ENCODE data around the gene CCL11.

CCL11 gene

DNA sequence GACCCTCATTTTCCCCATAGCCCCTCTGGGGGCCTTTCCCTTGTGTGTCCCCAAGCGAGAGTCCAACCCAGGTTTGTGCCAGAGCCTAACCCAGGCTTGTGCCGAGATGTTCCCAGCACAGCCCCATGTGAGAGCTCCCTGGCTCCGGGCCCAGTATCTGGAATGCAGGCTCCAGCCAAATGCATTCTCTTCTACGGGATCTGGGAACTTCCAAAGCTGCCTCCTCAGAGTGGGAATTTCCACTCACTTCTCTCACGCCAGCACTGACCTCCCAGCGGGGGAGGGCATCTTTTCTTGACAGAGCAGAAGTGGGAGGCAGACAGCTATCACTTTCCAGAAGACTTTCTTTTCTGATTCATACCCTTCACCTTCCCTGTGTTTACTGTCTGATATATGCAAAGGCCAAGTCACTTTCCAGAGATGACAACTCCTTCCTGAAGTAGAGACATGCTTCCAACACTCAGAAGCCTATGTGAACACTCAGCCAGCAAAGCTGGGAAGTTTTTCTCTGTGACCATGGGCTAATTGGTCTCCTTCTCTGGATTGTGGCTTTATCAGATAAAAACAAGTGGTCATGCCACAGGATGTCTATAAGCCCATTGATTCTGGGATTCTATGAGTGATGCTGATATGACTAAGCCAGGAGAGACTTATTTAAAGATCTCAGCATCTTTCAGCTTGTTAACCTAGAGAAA, 33.0 kb upstream of the CCL11 start:
- H3K4me3 ChIP-seq (ENCODE audit: low read length): no peak overlapping the region
- TF ChIP-seq ZNF274 (IDR thresholded peaks at IDR 0.05; ENCODE audit: low read depth, low read length): no peak

DNA sequence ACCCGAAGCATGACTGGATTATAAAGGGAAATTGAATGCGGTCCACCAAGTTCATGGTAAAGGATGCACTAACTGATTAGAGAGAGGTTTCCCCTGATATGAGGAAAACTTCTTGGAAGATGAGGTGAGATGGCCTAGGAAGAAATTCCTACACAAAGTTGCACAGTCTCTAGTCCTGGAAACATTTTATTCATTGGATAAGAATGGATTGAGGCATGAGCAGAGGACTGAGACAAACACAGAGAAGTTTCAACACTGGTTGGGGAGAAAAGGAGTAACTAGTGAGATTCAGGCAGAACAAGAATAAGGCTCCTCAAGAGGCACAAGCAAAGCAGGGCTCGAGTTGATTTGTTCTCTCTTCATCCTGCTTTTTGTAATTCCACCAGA, 32.4 kb upstream of the CCL11 start:
- no peak overlapping the region for H3K4me3 ChIP-seq (ENCODE audit: low read length)
- no peak for TF ChIP-seq ZNF274 (IDR thresholded peaks at IDR 0.05; ENCODE audit: low read depth, low read length)

- no peak overlapping the region for H3K4me3 ChIP-seq (ENCODE audit: low read length)
- no peak for TF ChIP-seq ZNF274 (IDR thresholded peaks at IDR 0.05; ENCODE audit: low read depth, low read length)
Observed at GRCh38 chr17:34254146-34254545, 31.4 kb upstream of the CCL11 start.

DNA sequence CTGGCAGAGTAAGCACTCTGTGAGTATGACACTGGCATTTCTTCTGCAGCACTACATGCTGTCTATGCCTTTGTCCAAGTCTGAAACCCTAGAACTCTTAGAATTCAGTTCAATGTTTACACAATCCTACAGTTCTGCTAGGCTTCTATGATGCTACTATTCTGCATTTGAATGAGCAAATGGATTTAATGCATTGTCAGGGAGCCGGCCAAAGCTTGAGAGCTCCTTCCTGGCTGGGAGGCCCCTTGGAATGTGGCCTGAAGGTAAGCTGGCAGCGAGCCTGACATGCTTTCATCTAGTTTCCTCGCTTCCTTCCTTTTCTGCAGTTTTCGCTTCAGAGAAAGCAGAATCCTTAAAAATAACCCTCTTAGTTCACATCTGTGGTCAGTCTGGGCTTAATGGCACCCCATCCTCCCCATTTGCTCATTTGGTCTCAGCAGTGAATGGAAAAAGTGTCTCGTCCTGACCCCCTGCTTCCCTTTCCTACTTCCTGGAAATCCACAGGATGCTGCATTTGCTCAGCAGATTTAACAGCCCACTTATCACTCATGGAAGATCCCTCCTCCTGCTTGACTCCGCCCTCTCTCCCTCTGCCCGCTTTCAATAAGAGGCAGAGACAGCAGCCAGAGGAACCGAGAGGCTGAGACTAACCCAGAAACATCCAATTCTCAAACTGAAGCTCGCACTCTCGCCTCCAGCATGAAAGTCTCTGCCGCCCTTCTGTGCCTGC, 30.7 kb upstream of the CCL11 start, which contains the start of gene CCL2:
Gene CCL2 (plus strand): TSS at position 635 of the 730 bp plus-strand sequence. CDS start 65 bp downstream, at position 700.
- TF ChIP-seq ZNF274 (IDR thresholded peaks at IDR 0.05; ENCODE audit: low read depth, low read length): no peak
- H3K4me3 ChIP-seq (ENCODE audit: low read length): no peak within 1 kb of the TSS

DNA sequence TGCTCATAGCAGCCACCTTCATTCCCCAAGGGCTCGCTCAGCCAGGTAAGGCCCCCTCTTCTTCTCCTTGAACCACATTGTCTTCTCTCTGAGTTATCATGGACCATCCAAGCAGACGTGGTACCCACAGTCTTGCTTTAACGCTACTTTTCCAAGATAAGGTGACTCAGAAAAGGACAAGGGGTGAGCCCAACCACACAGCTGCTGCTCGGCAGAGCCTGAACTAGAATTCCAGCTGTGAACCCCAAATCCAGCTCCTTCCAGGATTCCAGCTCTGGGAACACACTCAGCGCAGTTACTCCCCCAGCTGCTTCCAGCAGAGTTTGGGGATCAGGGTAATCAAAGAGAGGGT, 30.2 kb upstream of the CCL11 start:
- no peak overlapping the region for H3K4me3 ChIP-seq (ENCODE audit: low read length)
- no peak for TF ChIP-seq ZNF274 (IDR thresholded peaks at IDR 0.05; ENCODE audit: low read depth, low read length)

- no peak for TF ChIP-seq ZNF274 (IDR thresholded peaks at IDR 0.05; ENCODE audit: low read depth, low read length)
- H3K4me3 ChIP-seq (ENCODE audit: low read length): no peak overlapping the region
Observed at GRCh38 chr17:34255841-34256240, 29.7 kb upstream of the CCL11 start.

GRCh38 chr17:34257299-34257985, 28.1 kb upstream of the CCL11 start:
- no peak for TF ChIP-seq ZNF274 (IDR thresholded peaks at IDR 0.05; ENCODE audit: low read depth, low read length)
- no peak overlapping the region for H3K4me3 ChIP-seq (ENCODE audit: low read length)

DNA sequence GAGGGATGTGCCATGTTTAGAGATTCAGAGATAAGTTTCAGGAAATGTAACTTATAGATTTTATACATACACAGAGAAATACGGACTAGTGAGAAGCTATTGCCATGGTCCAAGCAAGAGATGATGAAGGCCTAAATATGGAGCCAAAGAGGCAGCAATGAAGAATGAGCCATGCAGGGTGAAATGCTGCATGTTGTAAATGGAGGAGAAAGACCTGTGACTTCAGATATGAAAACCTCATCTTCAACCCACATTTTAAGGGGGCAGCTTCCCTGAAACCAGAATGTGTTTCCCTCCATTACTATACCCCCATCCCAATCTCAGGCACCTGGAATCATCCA, 27.6 kb upstream of the CCL11 start:
- no peak for TF ChIP-seq ZNF274 (IDR thresholded peaks at IDR 0.05; ENCODE audit: low read depth, low read length)
- no peak overlapping the region for H3K4me3 ChIP-seq (ENCODE audit: low read length)

DNA sequence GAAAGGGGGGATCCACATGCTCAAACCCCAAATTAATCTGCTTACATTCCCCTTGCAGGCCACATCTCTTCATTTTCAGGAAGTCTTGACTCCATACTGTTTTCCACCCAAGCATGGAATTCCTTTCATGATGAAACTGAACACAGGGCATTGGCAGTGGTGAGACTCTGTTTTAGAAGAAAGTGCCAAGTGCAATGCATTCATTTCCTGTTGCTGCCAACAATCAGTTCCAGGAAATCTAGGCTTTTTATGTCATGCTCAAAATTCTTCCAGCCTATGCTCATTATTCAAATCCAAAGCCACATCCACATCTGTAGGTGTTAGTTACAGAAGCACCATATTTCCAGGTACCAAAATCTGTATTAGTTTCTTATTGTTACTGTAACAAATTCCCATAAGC, 26.4 kb upstream of the CCL11 start:
- no peak for TF ChIP-seq ZNF274 (IDR thresholded peaks at IDR 0.05; ENCODE audit: low read depth, low read length)

DNA sequence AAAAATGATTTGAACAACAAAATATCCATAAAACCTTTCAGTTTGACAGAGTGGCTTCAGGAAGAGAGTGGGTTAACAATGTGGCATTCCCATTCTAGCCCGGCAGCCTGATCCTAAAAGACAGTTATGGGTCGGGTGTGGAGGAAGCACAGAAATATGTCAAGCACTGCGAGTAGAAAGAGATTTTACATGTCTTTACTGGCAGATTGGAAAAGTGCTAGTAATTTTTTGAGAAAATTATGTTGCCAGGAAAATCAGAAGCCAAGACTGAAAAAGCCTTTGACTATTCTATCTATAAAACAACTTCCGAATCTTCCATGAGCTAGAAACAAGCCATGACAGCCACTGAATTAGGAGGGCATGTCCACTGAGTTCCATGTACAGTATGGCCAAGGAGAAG, 24.7 kb upstream of the CCL11 start:
- no peak for TF ChIP-seq ZNF274 (IDR thresholded peaks at IDR 0.05; ENCODE audit: low read depth, low read length)
- H3K4me3 ChIP-seq (ENCODE audit: low read length): no peak overlapping the region

More for the DNA sequence above, 26.4 kb upstream of the CCL11 start:
- no peak overlapping the region for H3K4me3 ChIP-seq (ENCODE audit: low read length)

DNA sequence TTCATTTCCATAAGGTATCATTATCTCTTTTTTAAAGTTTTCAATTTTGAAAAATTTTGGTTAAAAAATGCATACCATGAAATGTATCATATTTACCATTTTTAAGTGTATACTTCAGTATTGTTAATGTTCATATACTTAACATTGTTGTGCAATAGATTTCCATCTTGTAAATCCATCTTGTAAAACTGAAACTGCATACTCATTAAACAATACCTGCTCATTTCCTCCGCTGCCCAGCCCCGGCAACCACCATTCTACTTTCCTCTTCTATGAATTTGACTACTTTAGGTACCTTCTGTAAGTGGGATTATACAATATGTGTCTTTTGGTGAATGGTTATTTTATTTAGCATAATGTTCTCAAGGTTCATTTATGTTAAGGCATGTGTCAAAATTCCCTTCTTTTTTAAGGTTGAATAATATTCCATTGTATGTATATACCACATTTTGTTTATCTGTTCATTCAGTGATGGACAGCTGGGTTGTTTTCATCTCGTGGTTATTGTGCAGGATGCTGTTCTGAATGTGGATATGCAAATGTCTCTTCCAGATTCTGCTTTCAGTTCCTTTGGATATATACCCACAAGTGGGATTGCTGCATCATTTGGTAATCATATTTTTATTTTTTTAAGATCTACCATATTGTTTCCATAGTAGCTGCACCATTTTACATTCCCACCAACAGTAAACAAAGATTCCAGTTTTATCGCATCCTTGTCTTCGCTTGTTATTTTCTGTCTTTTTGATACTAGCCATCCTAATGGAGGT, 23.8 kb upstream of the CCL11 start:
- TF ChIP-seq ZNF274 (IDR thresholded peaks at IDR 0.05; ENCODE audit: low read depth, low read length): no peak
- no peak overlapping the region for H3K4me3 ChIP-seq (ENCODE audit: low read length)

GRCh38 chr17:34265711-34266110, 19.8 kb upstream of the CCL11 start:
- no peak overlapping the region for H3K4me3 ChIP-seq (ENCODE audit: low read length)
- no peak for TF ChIP-seq ZNF274 (IDR thresholded peaks at IDR 0.05; ENCODE audit: low read depth, low read length)

- H3K4me3 ChIP-seq (ENCODE audit: low read length): no peak within 1 kb of the TSS
- no peak for TF ChIP-seq ZNF274 (IDR thresholded peaks at IDR 0.05; ENCODE audit: low read depth, low read length)
Observed at GRCh38 chr17:34269969-34270368, 15.6 kb upstream of the CCL11 start, which contains the start of gene CCL7. TSS of gene CCL7 (plus strand) at chr17:34270221. CDS start at chr17:34270291, 70 bp downstream.

DNA sequence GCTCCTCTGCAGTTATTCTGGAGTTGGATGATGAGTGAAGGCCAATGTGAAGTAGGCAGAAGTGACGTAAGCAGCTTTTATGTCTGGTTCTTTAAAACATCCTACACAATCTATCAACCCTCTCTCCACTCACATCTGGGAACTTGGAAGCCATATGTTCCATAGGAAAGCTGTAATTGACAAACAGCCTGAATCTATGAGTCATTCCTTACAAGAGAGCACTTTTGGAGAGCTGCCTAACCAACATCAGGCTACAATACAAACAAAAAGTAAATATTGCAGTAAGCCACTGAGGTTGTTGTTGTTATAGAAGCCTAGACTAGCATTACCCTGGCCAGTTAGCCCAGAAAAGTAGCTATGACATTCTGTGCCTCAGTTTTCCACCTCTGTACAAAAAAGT, 9.7 kb upstream of the CCL11 start:
- no peak overlapping the region for H3K4me3 ChIP-seq (ENCODE audit: low read length)
- TF ChIP-seq ZNF274 (IDR thresholded peaks at IDR 0.05; ENCODE audit: low read depth, low read length): no peak
